Ramos (cell line): ENCODE data around the gene SAMD7.

Experiments used
- in situ Hi-C: fragments of 300-500 bp; cut with MboI; formaldehyde crosslinking; loops from one replicate; pipeline ENCODE4 v1.14.3; 2022; ENCODE audit warnings: low sequenced_read_pairs; ENCODE audit not compliant: unreplicated experiment

The SAMD7 gene

DNA sequence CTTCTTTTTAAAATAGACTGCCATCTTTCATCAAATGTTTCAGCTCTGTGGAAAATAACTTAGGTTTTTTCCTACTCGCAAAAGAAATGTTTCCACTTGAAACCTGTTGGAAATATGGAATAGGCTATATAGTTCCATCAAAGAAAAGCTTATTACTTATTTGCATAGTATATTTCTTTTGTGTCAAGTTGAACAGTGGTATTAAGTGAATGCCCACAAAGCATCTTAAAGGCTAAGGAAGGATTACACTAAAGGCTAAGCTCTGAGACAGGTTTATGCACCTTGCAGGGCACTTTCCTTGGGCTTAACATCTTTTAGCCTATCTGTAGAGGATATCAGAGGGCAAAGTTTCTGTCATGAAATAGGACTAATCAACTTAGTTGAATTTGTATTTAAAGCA is at the start of gene SAMD7:
Gene SAMD7 (plus strand): TSS at position 301 of the 400 bp plus-strand sequence. CDS start 7,927 bp downstream, outside the sequence.
- in situ Hi-C loops = no loop called here

GRCh38 chr3:169861871-169862270 is 49.5 kb upstream of the SAMD7 start:
- in situ Hi-C loops = no loop called here

- in situ Hi-C loops = no loop called here
These were observed 47.9 kb upstream of the SAMD7 start for GRCh38 chr3:169863458-169863899.

DNA sequence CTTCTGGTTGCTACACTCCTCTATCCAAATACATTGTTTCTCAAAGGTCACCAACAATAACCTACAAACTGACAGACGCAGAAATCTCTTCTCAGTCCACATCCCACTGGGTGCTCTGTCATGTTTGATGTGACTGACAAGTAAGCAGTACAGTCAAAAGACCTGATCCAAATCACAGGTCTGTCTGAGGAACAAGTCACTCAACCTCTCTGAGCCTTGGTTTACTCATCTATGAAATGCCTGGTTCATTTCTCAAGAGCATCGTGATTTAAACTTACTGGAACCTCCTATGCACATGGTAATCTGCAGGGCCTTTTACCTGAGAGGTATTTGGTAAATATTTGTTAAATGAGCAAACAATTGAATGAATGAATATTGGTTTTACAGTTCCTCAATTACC is 47.1 kb upstream of the SAMD7 start:
- in situ Hi-C loops = no loop called here

- in situ Hi-C loops = no loop called here
These were observed 46.1 kb upstream of the SAMD7 start for GRCh38 chr3:169865176-169865767.

- in situ Hi-C loops = no loop called here
These were observed 43.7 kb upstream of the SAMD7 start for GRCh38 chr3:169867584-169868210.

GRCh38 chr3:169868369-169868768 is 43.0 kb upstream of the SAMD7 start:
- in situ Hi-C loops = no loop called here

DNA sequence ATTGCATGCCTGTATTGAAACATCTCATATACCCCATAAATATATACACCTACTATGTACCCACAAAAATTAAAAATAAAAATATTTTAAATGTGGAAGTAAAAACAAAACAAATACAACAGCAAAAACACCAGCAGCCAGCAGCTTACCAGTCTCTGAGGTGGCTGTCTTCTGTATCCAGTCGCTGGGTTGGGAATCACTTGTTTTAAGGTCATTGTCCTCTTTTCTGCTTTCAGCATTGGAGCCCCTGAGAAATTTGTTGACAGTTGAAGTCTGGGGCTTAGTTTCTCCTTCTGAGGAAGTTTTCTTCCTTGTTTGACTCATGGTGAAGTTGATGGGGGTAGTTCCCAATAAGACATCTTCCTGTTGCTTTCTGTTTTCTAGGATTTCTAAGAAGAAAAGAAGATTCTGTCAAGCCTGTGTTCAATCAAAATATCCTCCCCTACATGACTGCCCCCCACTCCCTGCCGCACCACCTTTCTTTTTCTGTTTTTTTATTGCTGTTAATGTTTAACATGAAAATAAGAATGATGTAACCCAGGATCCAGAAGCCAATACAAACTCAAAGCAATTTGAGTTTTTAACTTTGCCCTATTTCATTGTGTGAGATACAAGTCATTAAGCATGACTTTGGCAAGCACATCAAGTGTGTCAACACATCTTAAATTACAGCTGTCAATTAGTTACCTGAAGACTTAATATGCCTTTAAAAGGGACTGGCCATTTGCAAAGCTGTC is 41.7 kb upstream of the SAMD7 start, which contains the start of gene LRRC31:
Gene LRRC31 (minus strand): TSS at position 452 of the 737 bp plus-strand sequence. CDS start 128 bp downstream, at position 324.
- in situ Hi-C loops = no loop called here

- in situ Hi-C loops = no loop called here
These were observed 40.1 kb upstream of the SAMD7 start for GRCh38 chr3:169871129-169871886.

DNA sequence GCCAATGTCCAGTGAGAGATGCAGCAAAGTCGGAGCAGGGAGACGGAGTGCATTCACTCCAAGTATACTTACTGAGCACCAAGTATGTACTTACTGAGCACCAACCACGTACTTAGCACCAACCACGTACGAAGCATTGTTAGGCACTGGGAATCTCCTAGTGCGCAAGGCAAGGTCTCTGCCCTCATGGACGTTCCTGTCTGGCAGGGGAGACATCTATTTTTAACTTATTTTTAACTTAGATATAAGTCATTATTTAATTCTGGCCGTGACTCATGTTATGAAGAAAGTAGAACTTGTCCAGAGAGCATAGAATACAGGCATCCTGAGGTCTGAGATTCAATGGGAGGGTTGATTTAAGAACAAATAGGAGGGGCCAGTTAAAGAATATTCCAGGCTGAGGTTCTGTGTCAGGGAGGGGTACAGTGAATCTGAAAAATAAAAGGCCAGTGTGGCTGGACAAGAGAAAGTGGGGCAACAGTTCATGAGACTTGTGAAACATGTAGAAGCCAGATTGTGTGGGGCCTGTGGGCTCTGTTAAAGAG is 32.3 kb upstream of the SAMD7 start:
- in situ Hi-C loops = no loop called here

DNA sequence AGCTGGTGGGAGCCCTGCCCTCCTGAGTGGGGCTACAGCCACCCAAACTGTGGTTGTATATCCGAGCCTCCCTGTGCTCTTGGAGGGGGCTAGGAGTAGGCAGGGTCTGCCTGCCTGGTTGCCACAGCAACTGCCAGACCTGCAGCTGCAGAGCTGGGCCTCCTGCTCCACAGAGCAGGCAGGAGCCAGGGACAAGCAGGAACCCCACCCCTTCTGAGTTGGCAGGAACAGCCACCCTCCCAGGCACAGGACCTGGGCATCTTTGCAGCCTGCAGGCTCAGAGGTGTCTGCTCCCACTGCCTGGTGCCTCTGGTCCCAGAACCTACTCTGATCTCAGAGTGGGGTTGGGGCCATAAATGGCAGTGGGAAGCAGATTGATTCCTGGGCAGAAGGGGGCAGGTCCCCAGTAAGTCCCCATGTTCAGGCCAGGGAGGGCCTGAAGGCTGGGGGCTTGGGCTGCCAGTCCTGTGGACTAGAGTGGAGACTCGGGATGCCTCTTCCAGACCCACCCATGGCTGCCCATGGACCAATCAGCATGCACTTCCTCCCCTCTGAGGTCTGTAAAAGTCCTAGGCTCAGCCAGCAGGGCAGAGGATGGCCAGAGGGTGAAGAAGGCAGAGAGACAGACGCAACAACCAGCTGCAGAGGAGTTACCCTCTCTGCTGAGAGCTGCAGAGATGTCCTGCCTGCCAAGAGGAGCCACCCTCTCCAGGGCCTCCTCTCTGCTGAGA is 31.4 kb upstream of the SAMD7 start:
- in situ Hi-C loops = no loop called here

GRCh38 chr3:169880576-169881250 is 30.7 kb upstream of the SAMD7 start:
- in situ Hi-C loops = no loop called here

DNA sequence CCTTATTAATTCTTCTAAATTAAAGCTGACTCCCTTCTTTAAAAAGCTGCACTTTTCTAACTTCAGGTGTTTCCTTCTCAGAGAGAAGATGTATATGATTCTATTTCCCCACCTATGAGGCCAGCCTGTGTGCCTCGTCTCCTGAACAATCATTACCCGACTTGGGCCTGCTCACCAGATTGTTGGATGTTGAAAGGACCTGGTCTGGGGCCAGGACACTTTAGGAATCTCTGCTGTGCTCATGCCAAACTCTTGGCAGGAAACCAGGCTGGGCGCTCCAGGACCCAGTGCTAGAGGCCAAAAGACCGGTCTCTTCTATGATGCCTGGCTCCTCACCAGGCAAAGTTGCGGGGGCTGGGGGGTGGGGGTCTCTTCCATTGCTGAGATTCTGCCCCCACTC is 24.7 kb upstream of the SAMD7 start:
- in situ Hi-C loops = no loop called here

- in situ Hi-C loops = no loop called here
These were observed 19.5 kb upstream of the SAMD7 start for GRCh38 chr3:169891886-169892285.

- in situ Hi-C loops = no loop called here
These were observed 17.3 kb upstream of the SAMD7 start for GRCh38 chr3:169894110-169894509.

GRCh38 chr3:169895072-169895471 is 16.3 kb upstream of the SAMD7 start:
- in situ Hi-C loops = no loop called here

- in situ Hi-C loops = no loop called here
These were observed 14.1 kb upstream of the SAMD7 start for GRCh38 chr3:169897284-169897683.

DNA sequence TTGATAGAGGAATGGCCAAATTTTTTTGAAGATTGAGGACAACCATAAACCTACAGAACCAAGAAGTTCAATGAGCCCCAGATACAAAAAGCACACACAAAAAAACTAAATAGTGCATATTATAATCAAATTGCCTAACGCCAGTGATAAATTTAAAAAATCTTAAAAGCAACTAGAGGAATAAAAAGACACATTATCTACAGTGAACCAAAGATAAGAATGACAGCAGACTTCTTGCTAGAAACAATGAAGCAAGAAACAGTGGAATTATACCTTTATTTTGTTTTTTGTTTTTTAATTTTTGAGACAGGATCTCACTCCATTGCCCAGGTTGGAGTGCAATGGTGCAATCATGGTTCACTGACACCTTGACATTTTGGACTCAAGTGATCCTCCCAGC is 9.9 kb upstream of the SAMD7 start:
- in situ Hi-C loops = no loop called here

GRCh38 chr3:169905404-169905803 is 6.0 kb upstream of the SAMD7 start:
- in situ Hi-C loops = no loop called here
